GM18909 (cell line): ENCODE measurements around the gene NKX3-2.

Source experiments
- ATAC-seq: cut with Tn5 transposase; IDR thresholded peaks from one replicate; pipeline ENCODE4 v1.9.1; 2021; ENCODE audit warnings: mild to moderate bottlenecking; ENCODE audit not compliant: unreplicated experiment, poor library complexity

NKX3-2 gene

DNA sequence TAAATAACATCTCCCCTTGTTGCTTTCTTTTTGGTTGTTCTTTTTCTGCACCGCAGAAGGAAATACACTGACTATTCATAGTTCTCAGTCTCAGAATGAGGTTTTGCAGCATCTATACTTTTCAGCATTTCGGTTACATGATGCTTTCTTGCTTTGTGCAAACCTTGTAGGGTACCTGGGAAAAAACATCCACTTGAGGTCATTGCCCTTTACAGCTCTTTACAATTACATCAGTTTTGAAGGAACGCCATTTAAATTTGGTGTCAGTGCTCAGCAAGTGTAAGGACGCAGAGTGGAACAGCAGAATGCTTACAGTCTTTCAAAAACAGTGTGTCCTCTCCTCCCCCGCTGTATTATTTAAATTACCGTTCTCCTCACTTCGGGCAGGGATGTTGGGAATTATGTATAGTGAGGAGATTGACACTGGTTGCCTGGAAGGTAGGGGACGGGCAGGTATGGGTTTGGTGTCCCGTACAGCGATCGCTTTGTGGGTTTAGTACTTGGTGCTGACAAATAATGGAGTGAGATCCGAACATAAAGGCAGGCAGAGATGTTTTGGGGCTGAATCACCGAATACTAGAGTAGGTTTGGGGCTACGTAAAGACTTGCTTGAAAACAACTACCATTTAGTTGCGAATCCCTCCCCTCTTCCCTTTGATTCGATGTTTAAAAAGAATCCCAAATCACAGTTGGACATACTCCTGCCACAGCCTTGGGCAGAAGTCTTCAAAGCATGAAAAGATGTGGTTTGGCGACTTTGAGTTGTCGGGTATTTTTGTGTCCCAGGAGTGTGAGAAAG is 2.0 kb upstream of the NKX3-2 start:
- ATAC-seq, result no peak

- no peak for ATAC-seq
Observed at GRCh38 chr4:13545394-13545808, 1.1 kb upstream of the NKX3-2 start.

- ATAC-seq, result peak; percentile 48
Observed at GRCh38 chr4:13544606-13545393, 492 bp upstream of the NKX3-2 start.

DNA sequence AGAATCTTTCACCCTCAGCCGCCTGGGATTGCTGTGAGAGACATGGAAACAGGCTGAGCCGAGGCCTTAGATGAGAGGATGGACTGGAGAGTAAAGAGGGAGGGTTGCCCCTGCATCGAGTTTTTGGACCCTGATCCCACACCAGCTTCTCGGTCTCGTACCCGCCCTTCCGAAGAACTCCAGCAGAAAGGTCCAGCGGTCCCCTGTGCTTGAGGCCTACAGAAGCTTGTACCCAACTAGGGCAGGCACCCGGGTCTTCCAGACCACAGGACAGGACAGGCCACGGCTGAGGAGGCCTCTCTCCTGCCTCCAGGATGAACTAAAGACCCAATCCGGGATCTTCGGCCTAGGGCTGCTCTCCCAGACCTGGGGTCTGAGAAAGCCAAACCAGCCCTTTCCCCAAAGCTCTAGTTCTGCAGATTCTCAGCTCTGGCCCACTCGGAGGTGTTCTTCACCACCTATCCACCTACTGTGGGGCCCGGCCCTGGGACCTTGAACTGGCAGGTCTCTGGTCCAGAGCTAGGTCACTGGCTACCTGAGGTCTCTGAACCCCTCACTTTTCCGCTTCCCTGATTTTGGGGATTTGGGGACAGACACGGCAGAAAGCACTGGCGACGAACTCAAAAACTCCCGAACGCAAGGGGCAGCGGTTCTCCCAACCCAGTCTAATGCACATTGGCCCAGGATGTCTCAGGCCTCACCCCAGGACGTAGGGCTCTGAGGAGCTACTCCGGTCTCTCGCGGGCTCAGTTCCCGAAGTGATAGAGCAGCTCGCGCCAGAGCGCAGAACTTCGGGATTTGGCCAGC is 1.1 kb downstream of the NKX3-2 start:
- no peak for ATAC-seq

- no peak for ATAC-seq
Observed at GRCh38 chr4:13542577-13543031, 1.7 kb downstream of the NKX3-2 start.

- peak; percentile 35 for ATAC-seq
Observed at GRCh38 chr4:13541720-13542576, 2.4 kb downstream of the NKX3-2 start.

- ATAC-seq, result no peak
Observed at GRCh38 chr4:13541176-13541604, 3.1 kb downstream of the NKX3-2 start.

GRCh38 chr4:13540446-13541175 is 3.7 kb downstream of the NKX3-2 start:
- ATAC-seq, result no peak

- ATAC-seq, result no peak
Observed at GRCh38 chr4:13539619-13540445, 4.5 kb downstream of the NKX3-2 start.

DNA sequence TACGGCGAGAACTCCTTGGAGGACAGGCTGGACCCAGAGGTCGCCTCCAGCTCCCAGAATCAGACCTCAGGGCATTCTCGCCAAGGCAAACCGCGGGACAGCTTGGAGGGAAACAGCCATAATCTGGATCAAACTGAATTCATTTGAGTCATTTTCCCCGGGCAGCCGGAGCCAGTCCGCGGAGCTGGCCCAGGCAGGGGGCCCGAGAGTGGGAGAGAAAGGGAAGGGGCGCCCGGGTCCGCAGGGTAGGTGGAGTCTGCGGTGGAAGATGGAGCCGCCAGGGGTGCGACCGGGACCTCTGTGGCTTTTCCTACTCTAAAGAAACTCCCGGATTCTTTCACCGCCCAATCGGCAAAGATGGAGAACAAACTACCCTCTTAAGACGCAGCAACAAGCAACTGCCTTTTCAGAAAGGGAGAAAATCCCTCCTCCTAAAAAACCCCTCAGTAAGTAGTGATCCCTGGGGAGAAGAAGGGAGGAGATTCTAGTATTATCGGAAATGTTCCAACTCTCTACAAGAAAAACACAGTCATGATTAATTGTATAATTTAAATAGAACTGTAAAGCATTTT is 5.2 kb downstream of the NKX3-2 start:
- no peak for ATAC-seq

GRCh38 chr4:13538427-13538973 is 5.8 kb downstream of the NKX3-2 start:
- ATAC-seq, result no peak

DNA sequence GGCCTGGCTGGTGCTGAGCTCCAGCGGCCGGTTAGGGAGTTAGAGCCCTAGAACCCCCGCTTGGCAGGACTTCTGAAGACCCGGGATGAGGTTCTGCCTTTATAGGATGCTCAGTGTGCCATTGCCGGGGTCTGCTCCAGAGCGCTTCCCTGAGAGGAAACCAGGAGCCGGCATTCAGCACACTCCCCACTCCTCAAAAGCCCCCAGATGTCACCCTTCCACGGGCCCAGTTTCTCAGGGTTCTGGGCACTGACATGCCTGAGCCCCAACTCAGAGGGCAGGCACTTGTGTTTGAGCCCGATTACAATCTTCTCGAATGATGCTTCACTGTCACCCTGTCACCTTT is 6.5 kb downstream of the NKX3-2 start:
- no peak for ATAC-seq

DNA sequence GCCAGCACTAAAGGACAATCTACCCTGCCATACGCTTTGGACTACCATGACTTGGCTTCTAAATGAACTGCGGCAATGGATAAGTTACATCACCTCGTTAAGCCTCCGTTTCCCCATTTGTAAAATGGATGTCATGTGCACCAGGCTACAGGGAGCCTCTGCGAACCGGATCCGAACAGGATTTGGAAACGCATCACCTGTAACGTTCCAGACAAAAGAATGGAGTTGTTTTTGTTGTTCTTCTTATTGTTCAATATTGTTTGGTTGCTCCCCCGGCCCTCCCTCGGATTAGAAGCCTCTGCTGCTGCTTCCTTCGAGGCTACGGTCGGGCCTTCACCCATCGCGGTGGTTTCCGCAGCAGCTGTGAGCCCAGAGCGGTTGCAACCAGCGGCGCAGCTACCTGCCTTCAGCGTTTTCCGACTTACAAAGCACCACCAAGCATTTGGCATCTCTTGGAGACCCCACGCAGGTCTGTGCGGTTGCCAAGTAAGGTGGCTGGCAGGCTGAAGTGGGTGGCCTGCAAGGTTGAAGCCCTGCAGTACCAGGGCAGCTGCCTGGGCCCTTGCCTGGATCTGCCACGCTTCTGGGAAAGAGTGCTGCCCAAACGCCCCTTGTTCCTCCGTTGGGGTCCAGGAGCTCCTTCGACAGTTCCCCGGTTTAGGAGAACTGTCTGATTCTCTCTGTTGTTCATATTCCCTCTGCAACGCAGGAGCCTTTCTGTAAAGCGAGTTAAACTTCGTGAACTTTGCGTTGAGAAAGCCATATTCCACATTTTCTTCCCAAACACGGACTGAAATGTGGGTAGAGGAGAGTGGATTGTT is 7.1 kb downstream of the NKX3-2 start:
- ATAC-seq, result no peak

DNA sequence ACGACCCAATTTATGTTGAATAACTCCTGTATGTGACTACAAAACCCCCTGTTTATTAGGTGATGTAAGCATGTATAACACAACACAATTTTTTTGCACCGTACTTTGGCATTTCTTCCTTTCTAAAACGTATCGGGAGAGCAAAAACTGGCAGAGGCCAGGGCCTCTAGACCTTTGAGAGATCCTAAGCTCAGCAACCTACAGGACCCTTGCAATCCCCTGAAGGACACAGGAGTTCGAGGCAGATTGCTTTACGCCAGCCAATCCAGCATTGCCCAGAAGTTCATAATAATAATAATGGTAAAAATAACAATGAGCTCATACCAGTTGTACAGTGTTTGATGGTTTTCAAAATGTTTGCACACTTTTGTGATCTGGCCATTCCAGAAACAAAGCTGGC is 7.7 kb downstream of the NKX3-2 start:
- ATAC-seq, result no peak

DNA sequence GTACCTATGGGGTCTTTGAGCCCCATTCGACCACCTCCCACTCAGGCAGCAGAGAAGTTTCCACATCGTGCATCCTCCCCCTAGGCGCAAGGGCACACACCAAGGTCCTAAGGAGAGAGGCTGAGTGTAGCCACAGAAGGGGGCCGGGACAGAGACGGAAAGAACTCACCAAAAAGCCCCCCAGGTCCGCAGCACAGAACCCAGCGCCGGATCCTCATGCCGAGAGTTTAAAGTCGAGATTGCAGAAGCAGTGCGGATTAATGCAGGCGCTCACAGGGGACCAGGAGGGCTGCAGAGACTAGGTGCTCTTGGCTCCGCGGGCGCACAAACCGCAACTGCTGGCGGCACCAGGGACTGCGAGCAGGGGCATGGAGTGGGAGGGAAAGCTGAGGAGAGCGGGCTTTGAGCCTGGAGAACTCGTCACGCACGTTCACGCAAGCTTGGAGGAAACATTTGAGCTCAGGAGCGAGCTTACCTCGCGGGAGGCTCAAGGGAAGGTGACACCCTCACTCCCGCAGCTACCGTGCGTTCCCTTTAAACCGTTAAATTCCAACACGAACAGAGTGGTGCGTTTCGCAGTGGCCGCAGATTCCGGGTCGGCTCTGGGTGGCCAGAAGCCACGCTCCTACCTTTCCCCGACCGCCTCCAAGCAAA is 8.5 kb downstream of the NKX3-2 start:
- ATAC-seq, result no peak

GRCh38 chr4:13535118-13535517 is 9.2 kb downstream of the NKX3-2 start:
- ATAC-seq, result no peak
